Parathyroid adenoma (tissue), 2 donors: ENCODE data around the gene KLHL3.

Source experiments
- H2AFZ ChIP-seq: fragments of 300-600 bp; sonication (generic); one replicate; pipeline ENCODE4 v1.7.0; 2017; ENCODE audit warnings: antibody characterized with exemption, mild to moderate bottlenecking
- H3K27ac ChIP-seq: fragments of 300-600 bp; sonication (generic); one replicate; pipeline ENCODE4 v1.7.0; 2017
- H3K27me3 ChIP-seq: fragments of 300-600 bp; sonication (generic); one replicate; pipeline ENCODE4 v1.7.0; 2017; ENCODE audit warnings: low read length; ENCODE audit not compliant: control insufficient read depth, insufficient read depth
- H3K36me3 ChIP-seq: fragments of 300-600 bp; sonication (generic); one replicate; pipeline ENCODE4 v1.7.0; 2017; ENCODE audit warnings: low read length; ENCODE audit not compliant: control insufficient read depth, insufficient read depth
- H3K4me1 ChIP-seq: fragments of 300-600 bp; sonication (generic); one replicate; pipeline ENCODE4 v1.7.0; 2017; ENCODE audit warnings: control low read depth
- H3K4me2 ChIP-seq: fragments of 300-600 bp; sonication (generic); one replicate; pipeline ENCODE4 v1.7.0; 2017; ENCODE audit warnings: low read length
- H3K4me3 ChIP-seq: fragments of 300-600 bp; sonication (generic); one replicate; pipeline ENCODE4 v1.7.0; 2017; ENCODE audit warnings: low read depth, low read length
- H3K79me2 ChIP-seq: fragments of 300-600 bp; sonication (generic); one replicate; pipeline ENCODE4 v1.7.0; 2017; ENCODE audit warnings: control low read depth
- H3K9ac ChIP-seq: fragments of 300-600 bp; sonication (generic); one replicate; pipeline ENCODE4 v1.7.0; 2017; ENCODE audit warnings: mild to moderate bottlenecking
- H3K9me3 ChIP-seq: fragments of 300-600 bp; sonication (generic); one replicate; pipeline ENCODE4 v1.7.0; 2017; ENCODE audit warnings: low read length; ENCODE audit not compliant: control insufficient read depth
- TF ChIP-seq, protein P1 (sequence below): fragments of 300-600 bp; sonication (generic); IDR thresholded peaks from one replicate; pipeline ENCODE4 v1.7.0; 2017; ENCODE audit warnings: antibody characterized with exemption, mild to moderate bottlenecking
- donor health status: primary hyperparathyroidism.

The KLHL3 gene

GRCh38 chr5:137617528-137618205, 118.2 kb downstream of the KLHL3 start:
- H3K36me3 ChIP-seq: no peaks in the 10 kb centered on the region
- H3K4me1 ChIP-seq: no peaks in the 10 kb centered on the region
- H3K79me2 ChIP-seq: no peaks in the 10 kb centered on the region
- no peak overlapping the region for H2AFZ ChIP-seq
- no peaks in the 10 kb centered on the region for H3K9me3 ChIP-seq
- no peak overlapping the region for H3K9ac ChIP-seq
- TF ChIP-seq, protein P1, sequence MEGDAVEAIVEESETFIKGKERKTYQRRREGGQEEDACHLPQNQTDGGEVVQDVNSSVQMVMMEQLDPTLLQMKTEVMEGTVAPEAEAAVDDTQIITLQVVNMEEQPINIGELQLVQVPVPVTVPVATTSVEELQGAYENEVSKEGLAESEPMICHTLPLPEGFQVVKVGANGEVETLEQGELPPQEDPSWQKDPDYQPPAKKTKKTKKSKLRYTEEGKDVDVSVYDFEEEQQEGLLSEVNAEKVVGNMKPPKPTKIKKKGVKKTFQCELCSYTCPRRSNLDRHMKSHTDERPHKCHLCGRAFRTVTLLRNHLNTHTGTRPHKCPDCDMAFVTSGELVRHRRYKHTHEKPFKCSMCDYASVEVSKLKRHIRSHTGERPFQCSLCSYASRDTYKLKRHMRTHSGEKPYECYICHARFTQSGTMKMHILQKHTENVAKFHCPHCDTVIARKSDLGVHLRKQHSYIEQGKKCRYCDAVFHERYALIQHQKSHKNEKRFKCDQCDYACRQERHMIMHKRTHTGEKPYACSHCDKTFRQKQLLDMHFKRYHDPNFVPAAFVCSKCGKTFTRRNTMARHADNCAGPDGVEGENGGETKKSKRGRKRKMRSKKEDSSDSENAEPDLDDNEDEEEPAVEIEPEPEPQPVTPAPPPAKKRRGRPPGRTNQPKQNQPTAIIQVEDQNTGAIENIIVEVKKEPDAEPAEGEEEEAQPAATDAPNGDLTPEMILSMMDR: no peak
- H3K27ac ChIP-seq: no peak overlapping the region
- no peaks in the 10 kb centered on the region for H3K27me3 ChIP-seq
- H3K4me2 ChIP-seq: no peak overlapping the region
- H3K4me3 ChIP-seq: no peak overlapping the region

- Histone ChIP-seq H3K27me3 (no peaks in the 10 kb centered on the region), H3K27ac (no peak overlapping the region), H3K9me3 (no peaks in the 10 kb centered on the region), H3K4me2 (no peak overlapping the region), H3K4me1 (no peaks in the 10 kb centered on the region), H3K9ac (no peak overlapping the region), H3K4me3 (no peak overlapping the region), H2AFZ (no peak overlapping the region), H3K79me2 (no peaks in the 10 kb centered on the region), H3K36me3 (no peaks in the 10 kb centered on the region)
- TF ChIP-seq, protein P1: no peak
Observed at GRCh38 chr5:137616046-137616445, 119.8 kb downstream of the KLHL3 start.

GRCh38 chr5:137615171-137615775, 120.6 kb downstream of the KLHL3 start:
- Histone ChIP-seq H3K27me3 (no peaks in the 10 kb centered on the region), H3K4me3 (no peak overlapping the region), H3K9ac (no peak overlapping the region), H3K79me2 (no peaks in the 10 kb centered on the region), H3K4me1 (no peaks in the 10 kb centered on the region), H3K36me3 (no peaks in the 10 kb centered on the region), H3K4me2 (no peak overlapping the region), H3K27ac (no peak overlapping the region), H3K9me3 (no peaks in the 10 kb centered on the region), H2AFZ (no peak overlapping the region)
- TF ChIP-seq, protein P1: no peak

GRCh38 chr5:137613554-137614265, 122.2 kb downstream of the KLHL3 start:
- H3K27me3 ChIP-seq: no peaks in the 10 kb centered on the region
- no peaks in the 10 kb centered on the region for H3K9me3 ChIP-seq
- H2AFZ ChIP-seq: no peak overlapping the region
- no peak overlapping the region for H3K4me2 ChIP-seq
- no peaks in the 10 kb centered on the region for H3K36me3 ChIP-seq
- H3K4me1 ChIP-seq: no peaks in the 10 kb centered on the region
- TF ChIP-seq, protein P1: no peak
- H3K79me2 ChIP-seq: no peaks in the 10 kb centered on the region
- no peak overlapping the region for H3K4me3 ChIP-seq
- H3K9ac ChIP-seq: no peak overlapping the region
- H3K27ac ChIP-seq: no peak overlapping the region
